Sigmoid colon (tissue), 4 donors: ENCODE results near the gene ZSWIM5.

Experiments used
- CTCF ChIP-seq, 4 experiments: fragments of 450-650 bp in 3 of 4; fragments of 200-600 bp in 1 of 4; IDR thresholded peaks; one replicate each; pipeline ENCODE4 v1.5.1; 2016 to 2019; ENCODE audit warnings: antibody characterized with exemption in 4 of 4, mild to moderate bottlenecking in 3 of 4, moderate library complexity in 2 of 4
- EP300 ChIP-seq, 4 donors: sonication (generic); formaldehyde crosslinking; IDR thresholded peaks; one replicate each; pipeline ENCODE4 v1.6.1; 2017; ENCODE audit warnings: antibody characterized with exemption in 4 of 4
- POLR2AphosphoS5 ChIP-seq, 4 donors: sonication (generic); formaldehyde crosslinking; IDR thresholded peaks; one replicate each; pipeline ENCODE4 v1.6.1; 2017; ENCODE audit warnings: antibody characterized with exemption in 4 of 4

- TF ChIP-seq POLR2AphosphoS5 (IDR thresholded peaks at IDR 0.05) = no peak
- TF ChIP-seq CTCF (IDR thresholded peaks at IDR 0.05) = no peak
- TF ChIP-seq EP300 (IDR thresholded peaks at IDR 0.05) = no peak
Observed at GRCh38 chr1:45134461-45134873, 71.9 kb downstream of the ZSWIM5 start.
